Activated naive CD4-positive, alpha-beta T cell (primary cell): Measurements from ENCODE around the gene ZNF217.
"Not testable (repeated sequence)": the region's sequence is repeated elsewhere in the genome, so short reads cannot be mapped to it uniquely, and the experiment has no call there.

Source experiments
- DNase-seq, 4 experiments: peaks; one replicate each; lab custom pipeline; 2025; lab: John Stamatoyannopoulos, UW

The ZNF217 gene

DNA sequence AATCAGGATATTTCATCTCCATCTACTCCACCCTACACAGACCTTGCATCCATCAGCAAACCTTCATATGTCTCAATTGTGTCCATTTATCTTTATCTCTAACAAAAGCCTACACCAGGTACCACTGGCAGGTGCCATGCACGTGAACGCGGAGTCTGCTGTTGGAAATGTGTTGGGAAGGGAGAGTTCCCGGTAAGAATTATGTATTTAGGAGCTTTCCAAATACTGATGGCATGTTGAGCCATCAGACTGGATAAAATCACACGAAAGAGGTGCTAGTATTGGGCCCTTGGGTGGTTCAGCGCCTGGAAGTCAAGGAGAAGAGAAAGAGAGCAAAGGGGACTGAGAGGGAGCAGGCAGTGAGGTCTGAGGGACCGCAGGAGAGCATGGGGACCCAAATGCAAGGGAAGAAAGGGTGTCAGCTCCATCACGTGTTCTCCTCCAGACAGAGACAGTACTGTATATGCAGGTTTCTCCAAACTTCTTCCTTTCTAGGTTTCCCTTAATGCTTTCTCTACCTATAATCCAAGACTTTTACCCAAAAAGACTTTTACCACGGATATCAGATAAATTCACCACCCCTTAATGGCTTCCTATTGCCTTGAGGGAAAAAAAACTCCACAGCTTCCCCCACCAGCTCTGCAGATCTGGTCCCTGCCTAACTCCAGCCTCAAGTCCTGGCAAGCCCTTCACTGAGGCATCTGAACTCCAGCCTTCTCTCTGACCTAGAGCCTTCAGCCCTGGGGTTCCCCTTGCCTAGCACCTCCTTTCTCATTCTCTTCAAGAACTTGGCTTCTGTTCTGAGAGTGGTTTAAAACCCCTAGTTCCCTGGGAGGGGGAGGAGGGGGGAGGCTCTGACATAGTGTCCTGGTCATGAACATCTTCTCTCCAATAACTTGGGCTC lies 4.8 kb upstream of the ZNF217 start:
- DNase-seq = no peak

GRCh38 chr20:53597521-53598120 lies 4.0 kb upstream of the ZNF217 start:
- no peak for DNase-seq

GRCh38 chr20:53597030-53597482 lies 3.4 kb upstream of the ZNF217 start:
- DNase-seq = no peak

- not testable (repeated sequence) for DNase-seq
Observed at GRCh38 chr20:53596189-53597001, 2.8 kb upstream of the ZNF217 start.

GRCh38 chr20:53595742-53596141 lies 2.1 kb upstream of the ZNF217 start:
- DNase-seq = not testable (repeated sequence)

GRCh38 chr20:53595018-53595378 lies 1.4 kb upstream of the ZNF217 start:
- DNase-seq = no peak

DNA sequence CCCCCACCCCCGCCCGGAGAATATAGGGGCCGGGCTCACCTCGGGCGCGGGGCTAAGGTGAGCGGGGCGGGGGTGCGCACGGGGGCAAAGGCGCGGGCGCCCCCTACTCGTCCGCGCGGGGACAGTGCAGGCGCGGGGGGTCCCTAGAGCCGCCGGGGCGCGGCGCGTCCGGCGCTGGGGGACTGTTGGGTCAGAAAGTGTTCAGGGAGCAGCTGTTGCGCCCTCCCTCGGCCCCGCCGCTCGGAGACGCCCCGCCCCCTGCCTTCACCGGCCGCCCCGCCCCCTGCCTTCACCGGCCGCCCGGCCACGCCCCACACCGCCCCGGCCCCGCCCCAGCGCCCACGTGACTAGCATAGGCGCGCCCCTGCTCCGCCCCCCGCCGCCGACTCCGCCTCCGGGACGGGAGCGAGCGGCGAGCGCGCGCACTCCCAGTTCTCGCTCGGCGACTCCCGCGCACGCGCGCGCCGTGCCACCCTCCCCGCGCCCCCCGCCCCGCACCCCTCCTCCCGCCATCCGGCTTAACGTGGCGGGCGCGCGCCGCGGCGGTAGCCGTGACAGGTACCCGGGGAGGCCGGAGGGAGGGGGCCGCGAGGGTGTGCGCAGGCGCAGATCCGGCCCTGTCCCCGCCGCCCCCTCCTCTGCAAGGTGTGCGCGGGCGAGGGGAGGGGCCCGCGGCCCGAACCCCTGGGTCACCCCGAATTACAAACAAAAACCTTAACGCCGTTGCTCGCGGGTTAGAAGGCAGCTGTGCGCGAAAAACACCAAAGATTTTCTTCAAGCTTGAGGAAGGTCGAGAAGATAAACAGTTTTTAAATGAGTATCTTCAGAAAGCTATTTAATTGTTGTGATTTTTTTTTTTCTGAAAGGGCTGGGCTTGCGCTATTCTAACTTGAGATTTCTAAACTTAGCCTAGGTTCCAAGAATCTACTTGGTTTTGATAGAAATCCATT lies 704 bp upstream of the ZNF217 start:
- peak; percentile 98 to 99 (median 98) for DNase-seq

GRCh38 chr20:53592992-53593465 lies 610 bp downstream of the ZNF217 start:
- no peak for DNase-seq

DNA sequence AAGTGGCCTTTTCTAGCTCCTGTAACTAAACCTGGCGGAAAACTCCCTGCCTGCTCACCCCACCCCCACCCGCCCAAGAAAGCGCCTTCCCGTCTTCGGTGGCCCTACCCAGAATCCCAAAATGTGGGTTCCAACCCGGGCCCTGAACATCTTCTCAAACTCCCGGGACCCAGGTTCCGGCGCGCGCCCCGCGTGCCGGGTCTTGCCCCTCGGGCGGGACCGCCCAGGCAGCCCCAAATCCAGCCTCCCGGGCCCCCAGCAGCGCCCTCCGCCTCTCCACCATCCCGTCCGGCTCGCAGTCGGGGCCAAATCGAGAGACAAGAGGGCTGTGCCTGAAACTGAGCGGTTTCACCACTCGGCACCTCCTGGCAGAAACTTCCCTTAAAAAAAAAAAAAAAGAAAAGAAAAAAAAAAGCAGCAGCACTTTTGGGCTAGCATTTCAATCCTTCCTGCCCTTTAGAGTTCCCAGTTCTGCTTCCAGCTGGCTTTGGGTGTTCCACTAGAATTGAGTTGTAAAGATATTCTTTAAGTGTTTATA lies 1.1 kb downstream of the ZNF217 start:
- DNase-seq = peak in 1 of 4 experiments; percentile 32

DNA sequence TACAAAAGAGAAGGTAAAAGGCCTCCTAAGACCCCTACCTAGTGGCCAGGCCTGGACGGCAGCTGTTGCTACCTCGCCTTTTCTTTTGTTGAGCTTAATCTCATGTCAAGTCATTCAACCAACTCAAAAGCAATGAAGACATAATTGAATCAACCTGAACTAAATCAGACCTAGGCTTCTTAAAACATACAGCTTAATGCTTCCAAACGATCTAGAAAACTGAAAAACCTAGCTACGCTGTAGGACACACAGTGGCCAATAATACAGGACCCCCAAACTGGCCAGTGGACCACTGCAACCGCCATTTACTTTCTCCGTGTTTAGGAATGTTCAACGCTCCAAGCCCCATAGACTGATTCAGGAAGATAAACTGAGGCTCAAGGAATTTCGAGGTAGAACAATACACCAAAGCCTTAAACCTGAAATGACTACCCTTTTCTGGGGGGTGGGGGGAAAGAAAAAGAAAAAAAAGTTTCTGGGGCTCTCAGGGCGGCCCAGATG lies 1.6 kb downstream of the ZNF217 start:
- DNase-seq = not testable (repeated sequence)

- not testable (repeated sequence) for DNase-seq
Observed at GRCh38 chr20:53591206-53591741, 2.4 kb downstream of the ZNF217 start.

- not testable (repeated sequence) for DNase-seq
Observed at GRCh38 chr20:53590608-53591007, 3.0 kb downstream of the ZNF217 start.

GRCh38 chr20:53590122-53590521 lies 3.5 kb downstream of the ZNF217 start:
- not testable (repeated sequence) for DNase-seq

DNA sequence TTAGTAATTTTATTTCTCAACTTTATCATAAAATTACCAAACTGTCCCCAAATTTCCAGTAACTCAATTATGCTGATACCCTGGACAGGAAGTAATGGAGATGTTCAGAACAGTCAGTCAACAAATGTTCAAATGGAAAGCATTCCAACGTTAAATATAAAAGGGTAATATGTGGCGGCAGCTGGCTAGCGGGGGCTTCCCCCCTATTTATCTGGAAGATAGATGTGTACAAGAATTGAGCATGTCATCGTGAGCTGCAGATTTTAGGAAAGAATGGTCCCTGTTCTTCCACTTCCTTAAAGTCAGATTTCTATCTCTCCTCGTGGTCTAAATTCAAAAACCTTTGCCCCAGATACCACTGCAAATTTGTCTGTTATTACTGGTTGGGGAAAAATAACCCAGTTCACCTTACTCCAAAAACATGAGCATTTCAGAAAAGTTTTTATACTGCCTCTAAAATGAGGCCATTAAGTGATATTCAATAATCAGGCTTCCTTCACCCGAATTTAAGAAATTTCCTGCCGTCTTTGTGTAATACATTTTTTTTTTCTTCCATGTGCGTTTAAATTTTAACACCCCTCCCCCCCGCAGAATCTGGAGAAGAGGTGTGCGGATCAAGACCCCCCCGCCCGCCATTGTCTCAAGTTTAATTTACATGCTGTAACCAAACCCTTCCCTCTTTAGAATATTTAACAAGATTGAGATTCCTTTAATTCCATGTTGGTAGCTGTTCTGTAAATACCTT lies 4.1 kb downstream of the ZNF217 start:
- not testable (repeated sequence) for DNase-seq

GRCh38 chr20:53587157-53587703 lies 6.4 kb downstream of the ZNF217 start:
- not testable (repeated sequence) for DNase-seq

DNA sequence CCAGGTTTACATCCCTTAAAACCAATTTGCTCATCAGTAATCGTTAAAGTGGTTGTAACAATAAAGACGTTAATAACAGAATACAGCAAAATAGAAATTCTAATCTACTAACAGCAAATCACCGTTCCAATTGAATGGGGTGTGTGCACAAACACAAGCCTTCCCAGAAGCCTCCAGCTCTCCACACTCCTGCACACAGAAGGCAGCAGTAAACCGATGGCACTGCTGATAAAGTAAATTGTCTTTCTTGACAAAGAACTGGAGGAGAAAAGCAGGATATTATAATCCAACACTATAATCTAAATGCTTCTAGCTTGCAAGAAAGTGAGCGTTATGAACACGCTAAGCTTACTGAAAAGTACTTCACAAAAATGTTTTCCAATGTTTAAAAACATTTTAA lies 7.0 kb downstream of the ZNF217 start:
- DNase-seq = no peak

DNA sequence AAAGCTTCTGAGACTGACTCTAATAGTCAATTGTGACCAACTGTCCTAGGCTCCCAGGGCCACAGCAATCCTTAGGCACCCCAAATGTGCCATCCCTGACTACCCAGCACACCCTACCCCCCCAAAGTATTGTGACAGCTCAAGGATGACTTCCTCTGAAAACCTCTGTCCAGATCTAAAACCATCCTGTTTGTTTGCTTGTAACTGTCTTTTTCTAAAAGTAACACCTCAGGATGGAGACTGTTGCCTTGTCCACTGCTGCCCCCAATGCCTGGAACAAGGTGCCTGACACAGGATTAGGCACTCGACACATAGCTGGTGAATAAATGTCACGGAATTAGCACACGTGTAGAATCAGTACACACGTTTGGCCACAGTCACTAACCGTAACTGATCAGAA lies 7.7 kb downstream of the ZNF217 start:
- not testable (repeated sequence) for DNase-seq

GRCh38 chr20:53585004-53585569 lies 8.6 kb downstream of the ZNF217 start:
- not testable (repeated sequence) for DNase-seq

- DNase-seq = not testable (repeated sequence)
Observed at GRCh38 chr20:53584550-53584913, 9.1 kb downstream of the ZNF217 start.
